ENCODE data around the gene EIF1.

- TF ChIP-seq CTCF (IDR thresholded peaks at IDR 0.05), result no peak
- TF ChIP-seq POLR2A (IDR thresholded peaks at IDR 0.05), result no peak
Observed at GRCh38 chr17:41642252-41643156, 46.2 kb upstream of the EIF1 start.
